ACC112 (cell line): ENCODE results near the gene L1CAM.
A peak's percentile ranks its signal among the peaks of the same experiment; 100 is the strongest.

Experiments
- H2AFZ ChIP-seq: fragments of 200-600 bp; sonication (generic); one replicate; pipeline ENCODE4 v1.6.0; 2017; ENCODE audit warnings: antibody characterized with exemption, low read length; ENCODE audit not compliant: unreplicated experiment
- H3K27ac ChIP-seq: fragments of 200-600 bp; sonication (generic); 2 replicates; pipeline ENCODE4 v1.5.1; 2014; ENCODE audit warnings: low read depth, mild to moderate bottlenecking, antibody characterized with exemption, low read length, moderate library complexity
- H3K27me3 ChIP-seq: fragments of 200-600 bp; sonication (generic); 2 replicates; pipeline ENCODE4 v1.6.1; 2014; ENCODE audit warnings: mild to moderate bottlenecking, antibody characterized with exemption, low read length, moderate library complexity, mixed read lengths; ENCODE audit not compliant: insufficient read depth
- H3K36me3 ChIP-seq: fragments of 200-600 bp; sonication (generic); 2 replicates; pipeline ENCODE4 v1.6.1; 2016; ENCODE audit warnings: mild to moderate bottlenecking, antibody characterized with exemption, low read length, moderate library complexity, mixed read lengths; ENCODE audit not compliant: insufficient read depth
- H3K4me1 ChIP-seq: fragments of 200-600 bp; sonication (generic); one replicate; pipeline ENCODE4 v1.6.1; 2016; ENCODE audit warnings: low read length, mixed read lengths; ENCODE audit not compliant: insufficient read depth, unreplicated experiment, control insufficient read depth
- H3K4me3 ChIP-seq: fragments of 200-600 bp; sonication (generic); 2 replicates; pipeline ENCODE4 v1.5.1; 2014; ENCODE audit warnings: mild to moderate bottlenecking, low read depth, low read length
- H3K79me2 ChIP-seq: fragments of 200-600 bp; sonication (generic); one replicate; pipeline ENCODE4 v1.6.0; 2016; ENCODE audit warnings: low read length; ENCODE audit not compliant: control insufficient read depth, unreplicated experiment, insufficient read depth

The L1CAM gene

DNA sequence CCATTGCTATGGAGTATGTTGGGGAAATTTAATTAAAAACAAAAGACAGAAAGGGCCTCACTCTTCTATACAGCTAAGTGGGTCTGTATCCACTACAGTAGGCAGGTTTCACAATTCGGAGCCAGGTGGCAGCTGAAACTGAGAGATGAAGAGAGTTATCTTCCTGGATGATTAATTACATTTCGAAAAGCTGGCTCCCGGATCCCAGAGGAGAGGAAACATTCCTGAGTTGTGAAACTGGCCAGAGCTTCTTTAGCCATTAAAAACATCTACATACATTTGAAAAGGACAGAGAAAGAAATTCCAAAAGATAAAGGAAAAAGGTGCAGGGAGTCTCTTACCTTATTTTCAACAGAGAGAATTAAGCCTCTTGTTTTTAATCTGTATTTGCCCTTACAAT, 40.1 kb downstream of the L1CAM start:
- H3K4me3 ChIP-seq, result no peak overlapping the region
- H3K36me3 ChIP-seq, result no peaks in the 10 kb centered on the region
- no peaks in the 10 kb centered on the region for H3K79me2 ChIP-seq
- no peak overlapping the region for H2AFZ ChIP-seq
- H3K27ac ChIP-seq, result no peak overlapping the region
- peaks cover 35% of the 10 kb centered on the region for H3K27me3 ChIP-seq
- no peaks in the 10 kb centered on the region for H3K4me1 ChIP-seq

DNA sequence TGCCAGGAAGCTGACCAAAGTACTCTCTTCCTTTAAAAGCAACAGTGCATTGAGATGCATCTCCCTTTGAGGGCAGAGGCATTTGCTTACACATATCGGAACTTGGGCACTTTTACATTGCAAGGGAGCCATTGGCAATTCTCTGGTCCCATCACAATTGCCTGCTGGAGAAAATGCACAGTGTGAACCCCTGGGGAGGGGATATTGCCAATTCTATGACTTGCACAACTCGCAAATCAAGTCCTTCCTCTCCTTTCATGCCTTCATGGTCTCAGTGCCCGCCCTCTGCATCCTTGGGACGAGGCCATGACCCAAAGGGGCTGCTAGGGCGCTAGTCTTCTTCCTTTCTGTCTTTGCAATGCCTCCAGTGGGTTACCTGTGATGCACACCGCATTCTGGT, 40.8 kb downstream of the L1CAM start:
- Histone ChIP-seq H3K4me1 (no peaks in the 10 kb centered on the region), H3K27ac (no peak overlapping the region), H2AFZ (no peak overlapping the region), H3K27me3 (peaks cover 35% of the 10 kb centered on the region), H3K36me3 (no peaks in the 10 kb centered on the region), H3K4me3 (no peak overlapping the region), H3K79me2 (no peaks in the 10 kb centered on the region)

DNA sequence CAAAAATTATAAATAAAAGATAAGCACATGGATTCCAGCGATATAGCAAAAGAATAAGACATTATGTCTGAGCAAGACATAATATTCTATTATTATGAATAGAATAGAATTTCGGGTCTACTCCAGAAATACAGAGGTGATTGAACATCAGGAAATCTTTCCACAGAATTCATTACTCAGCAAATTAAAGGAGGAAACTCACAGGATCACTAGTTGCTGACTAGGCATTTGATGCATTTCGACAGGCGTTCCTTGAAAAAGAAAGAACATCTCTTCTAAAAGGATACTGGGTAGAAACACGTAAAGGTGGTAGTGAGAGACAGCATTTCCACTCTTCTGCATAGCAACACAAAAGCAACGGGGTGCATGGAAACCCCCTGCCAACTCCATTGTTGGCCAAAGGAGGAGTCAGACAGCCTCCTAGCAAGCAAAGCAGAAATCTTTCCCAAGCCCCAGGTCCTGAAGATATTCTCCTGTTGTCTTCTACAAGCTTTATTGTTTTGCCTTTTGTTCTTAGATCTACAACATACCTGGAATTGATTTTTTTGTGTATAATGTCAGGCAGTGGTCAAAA, 41.4 kb downstream of the L1CAM start:
- no peak overlapping the region for H2AFZ ChIP-seq
- no peak overlapping the region for H3K4me3 ChIP-seq
- H3K36me3 ChIP-seq, result no peaks in the 10 kb centered on the region
- no peaks in the 10 kb centered on the region for H3K79me2 ChIP-seq
- H3K4me1 ChIP-seq, result no peaks in the 10 kb centered on the region
- no peak overlapping the region for H3K27ac ChIP-seq
- H3K27me3 ChIP-seq, result peaks cover 39% of the 10 kb centered on the region

DNA sequence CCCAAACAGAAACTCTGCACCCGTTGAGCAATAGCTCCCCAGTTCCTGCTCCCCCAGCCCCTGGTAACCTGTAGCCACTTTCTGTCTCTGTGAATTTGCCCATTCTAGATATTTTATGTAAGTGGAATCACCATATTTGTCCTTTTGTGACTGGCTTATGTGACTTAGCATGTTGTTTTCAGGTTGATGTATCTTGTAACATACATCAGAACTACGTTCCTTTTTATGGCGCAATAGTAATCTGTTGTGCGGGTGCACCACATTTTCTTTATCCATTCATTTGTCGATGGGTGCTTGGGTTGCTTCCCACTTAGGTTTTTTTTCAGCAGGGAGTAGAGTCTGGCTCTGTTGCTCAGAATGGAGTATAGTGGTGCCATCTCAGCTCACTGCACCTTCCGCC, 49.1 kb downstream of the L1CAM start:
- no peak overlapping the region for H3K27ac ChIP-seq
- H2AFZ ChIP-seq, result no peak overlapping the region
- H3K27me3 ChIP-seq, result peaks cover 11% of the 10 kb centered on the region
- no peaks in the 10 kb centered on the region for H3K4me1 ChIP-seq
- H3K79me2 ChIP-seq, result no peaks in the 10 kb centered on the region
- no peaks in the 10 kb centered on the region for H3K36me3 ChIP-seq
- no peak overlapping the region for H3K4me3 ChIP-seq

DNA sequence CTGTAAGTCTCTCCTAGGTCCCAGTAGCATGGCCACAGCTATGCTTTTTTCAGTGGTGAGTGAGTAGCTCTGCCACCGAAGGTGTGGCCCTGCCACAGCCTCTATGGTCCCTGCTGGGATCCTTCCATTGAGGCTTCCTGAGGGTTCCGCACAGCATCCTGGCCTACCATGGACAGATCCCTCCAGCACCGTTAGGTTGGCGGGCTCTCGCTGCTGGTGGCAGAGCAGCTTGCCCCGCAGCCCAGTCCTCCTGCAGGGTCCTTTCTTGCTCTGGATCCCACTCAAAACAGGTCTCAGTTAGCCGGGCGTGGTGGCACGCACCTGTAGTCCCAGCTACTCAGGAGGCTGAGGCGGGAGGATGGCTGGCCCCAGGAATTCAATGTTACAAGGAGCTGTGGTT, 53.2 kb downstream of the L1CAM start:
- Histone ChIP-seq H3K27me3 (peaks cover 36% of the 10 kb centered on the region), H3K79me2 (no peaks in the 10 kb centered on the region), H3K36me3 (no peaks in the 10 kb centered on the region), H3K27ac (no peak overlapping the region), H3K4me1 (no peaks in the 10 kb centered on the region), H2AFZ (no peak overlapping the region), H3K4me3 (no peak overlapping the region)

DNA sequence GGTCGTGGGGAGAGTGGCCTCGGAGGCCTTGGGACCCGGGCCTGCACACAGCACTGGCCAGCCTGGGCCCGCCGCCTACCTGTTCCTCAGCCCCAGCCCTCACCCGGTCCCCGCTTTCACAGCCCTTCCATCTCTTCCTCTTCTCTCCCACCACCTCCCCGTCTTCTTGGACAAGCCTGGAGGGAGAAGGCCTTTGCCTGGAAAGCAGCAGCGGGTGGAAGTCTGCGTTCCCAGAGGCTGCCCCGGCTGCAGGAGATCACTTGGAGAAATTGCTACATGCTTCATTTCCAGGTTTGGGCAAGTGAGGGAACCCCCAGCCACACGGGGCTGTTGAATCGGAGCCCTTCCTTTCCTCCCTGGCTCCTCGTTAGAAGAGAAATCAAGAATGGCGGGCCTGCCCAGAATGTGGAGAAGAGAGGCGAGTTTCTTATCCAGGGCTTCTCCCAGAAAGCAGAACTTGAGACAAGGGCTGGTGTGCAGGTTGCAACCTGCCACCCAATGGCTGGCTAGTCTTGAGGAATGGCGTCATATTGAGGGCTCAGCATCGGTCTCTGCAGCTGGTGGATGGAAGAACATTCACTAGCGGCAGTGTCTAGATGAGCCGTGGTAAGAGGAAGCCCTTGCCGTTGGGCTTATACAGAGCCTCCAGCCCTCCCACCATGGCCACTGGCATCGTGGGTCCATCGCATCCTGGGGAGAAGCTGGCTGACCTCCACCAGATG, 54.4 kb downstream of the L1CAM start:
- H3K79me2 ChIP-seq, result no peaks in the 10 kb centered on the region
- H3K36me3 ChIP-seq, result no peaks in the 10 kb centered on the region
- H3K27me3 ChIP-seq, result peaks cover 43% of the 10 kb centered on the region

DNA sequence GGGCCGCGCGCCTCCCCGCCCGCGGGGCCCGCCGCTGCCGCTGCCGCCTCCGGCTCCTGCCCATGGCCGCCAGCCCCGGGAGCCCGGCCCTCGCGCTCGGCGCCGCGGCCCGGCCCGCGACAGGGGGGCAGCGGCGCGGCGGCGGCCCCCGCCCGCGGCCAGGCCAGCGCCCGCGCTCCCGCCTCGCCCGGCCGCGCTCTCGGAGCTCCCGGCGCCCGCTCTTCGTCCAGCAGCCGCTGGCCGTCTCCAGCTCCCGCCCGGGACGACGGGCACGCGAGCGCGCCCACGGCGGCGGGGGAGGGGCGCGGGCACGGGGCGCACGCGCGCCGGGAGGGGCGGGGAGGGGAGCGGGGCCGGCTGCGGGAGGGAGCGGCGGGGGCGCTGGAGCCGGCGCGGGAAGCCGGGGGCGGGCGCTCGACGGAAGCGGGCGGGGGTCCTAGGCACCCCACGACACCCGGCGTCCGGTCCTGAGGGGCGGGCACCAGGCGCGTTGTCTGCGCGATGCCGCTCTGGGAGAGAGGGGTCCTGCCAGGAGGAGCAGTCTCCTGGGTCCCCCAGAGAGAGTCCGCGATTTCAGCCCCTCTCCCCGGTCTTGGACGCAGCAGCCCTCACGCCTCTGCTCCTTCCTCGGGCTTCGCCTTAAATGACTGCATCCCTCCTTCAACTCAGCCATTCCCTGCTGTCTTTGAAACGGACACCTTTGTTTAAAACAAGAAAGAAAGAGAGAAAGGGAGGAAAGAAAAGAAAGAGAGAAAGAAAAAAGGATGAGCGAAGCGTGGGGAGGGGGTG, 55.1 kb downstream of the L1CAM start:
- H3K4me1 ChIP-seq, result no peaks in the 10 kb centered on the region
- H3K79me2 ChIP-seq, result no peaks in the 10 kb centered on the region
- H2AFZ ChIP-seq, result no peak overlapping the region
- no peak overlapping the region for H3K4me3 ChIP-seq
- H3K27ac ChIP-seq, result no peak overlapping the region
- H3K36me3 ChIP-seq, result no peaks in the 10 kb centered on the region
- peaks cover 43% of the 10 kb centered on the region for H3K27me3 ChIP-seq

More for the DNA sequence above, 54.4 kb downstream of the L1CAM start:
- H3K4me1 ChIP-seq, result no peaks in the 10 kb centered on the region
- no peak overlapping the region for H3K4me3 ChIP-seq
- H2AFZ ChIP-seq, result no peak overlapping the region
- H3K27ac ChIP-seq, result no peak overlapping the region

DNA sequence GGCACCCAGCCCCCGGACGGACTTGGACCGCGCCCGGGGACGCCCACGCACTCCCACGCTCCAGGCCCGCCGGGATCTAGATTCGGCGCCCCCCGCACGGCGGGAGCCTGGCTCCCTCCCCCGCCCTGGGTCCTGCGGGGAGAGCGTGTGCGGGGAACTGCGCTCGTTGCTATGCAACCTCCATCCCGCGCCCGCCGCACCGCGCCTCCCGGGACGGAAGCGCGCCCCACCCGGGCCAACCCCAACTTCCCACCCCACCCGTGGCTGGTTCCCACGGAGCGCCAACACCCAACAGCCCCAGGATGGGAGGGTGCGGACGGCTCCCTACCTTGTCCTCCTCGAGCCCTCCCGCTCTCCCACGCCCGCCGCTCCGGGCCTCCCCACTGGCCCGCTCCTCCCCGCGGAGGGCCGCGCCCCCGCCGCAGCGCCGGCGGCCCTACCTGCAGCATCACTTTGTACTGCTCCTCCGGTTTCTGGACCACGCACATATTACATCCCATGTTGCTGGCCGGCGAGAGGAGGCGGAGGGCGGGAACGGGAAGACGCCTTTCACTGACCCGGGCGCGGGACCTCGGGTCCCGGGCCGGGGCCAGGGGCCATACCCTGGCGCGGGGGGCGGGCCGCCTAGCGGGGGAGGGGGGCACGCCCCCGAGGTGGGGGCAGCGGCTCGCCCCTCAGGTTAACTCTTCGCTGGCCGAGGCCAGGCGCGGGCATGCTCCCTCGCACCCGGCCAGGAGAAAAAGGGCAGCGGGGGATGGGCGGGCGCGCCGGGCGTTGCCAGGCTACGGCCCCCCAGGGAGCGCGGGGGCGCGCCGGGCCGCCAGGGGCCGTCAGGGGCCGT, 56.0 kb downstream of the L1CAM start, which contains the start of gene PDZD4:
PDZD4 (minus strand) TSS at position 746 of the 841 bp plus-strand sequence; CDS start at position 500, 246 bp downstream.
- Histone ChIP-seq H3K27ac (no peak within 1 kb of the TSS), H3K27me3 (peaks cover 43% of the 10 kb centered on the region), H3K79me2 (no peaks in the 10 kb centered on the region), H3K36me3 (no peaks in the 10 kb centered on the region), H3K4me1 (no peaks in the 10 kb centered on the region), H3K4me3 (peak within 1 kb of the TSS; percentile 65), H2AFZ (no peak within 1 kb of the TSS)

DNA sequence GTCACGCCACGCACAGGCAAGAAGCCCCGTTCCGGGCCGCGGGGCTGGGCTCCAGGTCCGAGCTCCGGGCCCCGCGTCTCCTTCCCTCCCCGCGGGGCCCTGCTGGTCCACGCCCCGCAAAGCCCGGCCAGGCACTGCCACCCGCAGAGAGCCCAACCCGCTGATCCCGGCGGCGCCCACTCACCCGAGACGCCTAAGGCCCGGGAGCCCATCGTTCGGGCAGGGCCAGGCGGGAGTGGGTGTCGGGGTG, 56.5 kb downstream of the L1CAM start:
- Histone ChIP-seq H3K27ac (no peak overlapping the region), H3K27me3 (peaks cover 43% of the 10 kb centered on the region), H3K4me3 (no peak overlapping the region), H3K4me1 (no peaks in the 10 kb centered on the region), H2AFZ (no peak overlapping the region), H3K36me3 (no peaks in the 10 kb centered on the region), H3K79me2 (no peaks in the 10 kb centered on the region)

DNA sequence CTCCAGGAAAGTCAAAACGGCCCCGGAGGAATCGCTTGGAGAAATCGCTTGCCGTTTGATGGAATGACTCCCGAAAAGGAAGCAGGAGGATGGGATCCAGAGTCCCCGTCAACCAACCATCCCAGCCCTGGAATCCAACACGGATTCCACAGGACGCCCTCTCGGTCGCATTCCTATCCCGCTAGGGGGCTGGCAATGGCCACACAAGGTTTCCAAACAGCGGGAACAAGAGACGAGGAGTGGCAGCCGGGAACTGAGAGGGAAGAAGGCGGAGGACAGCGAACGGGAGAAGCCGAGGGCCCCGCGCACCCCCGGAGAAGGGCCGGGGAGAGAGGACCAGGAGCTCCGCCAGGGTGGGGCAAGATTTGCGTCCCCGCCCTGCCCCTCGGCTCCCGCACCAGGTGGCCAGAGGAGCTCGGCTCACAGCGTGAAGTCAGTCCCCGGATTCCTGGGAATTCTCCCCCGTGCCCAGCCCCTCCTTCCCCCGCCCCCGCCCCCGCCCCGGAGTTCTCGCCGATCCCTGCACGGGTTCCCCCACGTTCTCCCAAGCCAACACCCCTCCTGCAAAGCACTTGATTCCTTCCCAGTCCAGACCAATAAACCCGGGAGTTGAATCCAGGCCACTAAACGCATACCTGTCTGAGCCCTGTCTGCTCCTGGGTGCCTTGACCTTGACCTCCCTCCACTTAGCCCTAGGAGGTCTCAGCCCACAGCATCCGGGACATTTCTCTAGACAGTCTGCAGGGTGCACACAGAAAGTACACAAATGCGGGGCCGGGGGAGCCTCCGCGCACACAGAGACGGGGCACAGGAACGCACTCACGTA, 57.0 kb downstream of the L1CAM start:
- Histone ChIP-seq H3K27ac (no peak overlapping the region), H3K79me2 (no peaks in the 10 kb centered on the region), H3K4me1 (no peaks in the 10 kb centered on the region), H3K4me3 (no peak overlapping the region), H3K36me3 (no peaks in the 10 kb centered on the region), H2AFZ (no peak overlapping the region), H3K27me3 (peaks cover 43% of the 10 kb centered on the region)
